HPDE6-E6E7 (cell line): ENCODE data around the gene DGKD.

ENCODE experiments used
- DNase-seq: peaks from one replicate; pipeline ENCODE4 v3.0.0; 2011; ENCODE audit warnings: missing footprints; ENCODE audit errors: extremely low spot score

DGKD gene

DNA sequence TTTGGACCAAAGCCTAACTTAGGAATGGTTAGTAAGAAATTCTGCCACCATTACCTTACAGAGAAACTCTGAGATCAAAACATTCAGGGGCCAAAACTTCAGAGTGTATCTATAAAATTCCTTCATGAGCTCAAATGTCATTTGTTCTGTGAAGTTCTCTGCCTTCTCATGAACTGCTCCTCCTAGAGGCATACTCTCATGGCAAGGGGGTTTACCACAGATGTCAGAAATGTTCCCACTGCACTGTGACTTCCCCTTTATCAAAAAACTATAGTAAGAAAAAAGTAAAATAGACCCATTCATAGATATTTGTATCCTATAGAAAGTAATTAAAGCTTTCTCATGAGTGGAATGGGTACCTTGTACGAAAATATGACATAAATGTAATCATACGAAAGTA is 143.8 kb downstream of the DGKD start:
- no peak for DNase-seq

DNA sequence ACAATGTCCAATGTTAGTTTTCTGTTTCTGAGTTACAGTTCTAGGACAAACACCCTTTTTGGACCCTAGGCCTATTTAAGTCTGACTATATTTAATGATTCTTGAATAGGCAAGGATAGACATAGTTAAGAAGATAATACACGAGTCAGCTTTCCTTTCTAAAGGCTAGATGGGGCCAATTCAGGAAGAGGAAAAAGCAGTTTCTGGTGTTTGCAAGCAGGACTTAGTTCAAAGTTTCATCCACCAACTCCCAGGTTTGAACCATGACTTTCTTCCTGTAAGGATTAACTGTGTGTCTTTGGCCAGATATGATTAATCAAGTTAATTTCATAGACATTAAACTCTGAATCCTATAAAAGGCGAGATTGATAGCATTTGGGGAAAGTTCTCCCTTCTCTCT is 145.6 kb downstream of the DGKD start:
- DNase-seq: no peak

DNA sequence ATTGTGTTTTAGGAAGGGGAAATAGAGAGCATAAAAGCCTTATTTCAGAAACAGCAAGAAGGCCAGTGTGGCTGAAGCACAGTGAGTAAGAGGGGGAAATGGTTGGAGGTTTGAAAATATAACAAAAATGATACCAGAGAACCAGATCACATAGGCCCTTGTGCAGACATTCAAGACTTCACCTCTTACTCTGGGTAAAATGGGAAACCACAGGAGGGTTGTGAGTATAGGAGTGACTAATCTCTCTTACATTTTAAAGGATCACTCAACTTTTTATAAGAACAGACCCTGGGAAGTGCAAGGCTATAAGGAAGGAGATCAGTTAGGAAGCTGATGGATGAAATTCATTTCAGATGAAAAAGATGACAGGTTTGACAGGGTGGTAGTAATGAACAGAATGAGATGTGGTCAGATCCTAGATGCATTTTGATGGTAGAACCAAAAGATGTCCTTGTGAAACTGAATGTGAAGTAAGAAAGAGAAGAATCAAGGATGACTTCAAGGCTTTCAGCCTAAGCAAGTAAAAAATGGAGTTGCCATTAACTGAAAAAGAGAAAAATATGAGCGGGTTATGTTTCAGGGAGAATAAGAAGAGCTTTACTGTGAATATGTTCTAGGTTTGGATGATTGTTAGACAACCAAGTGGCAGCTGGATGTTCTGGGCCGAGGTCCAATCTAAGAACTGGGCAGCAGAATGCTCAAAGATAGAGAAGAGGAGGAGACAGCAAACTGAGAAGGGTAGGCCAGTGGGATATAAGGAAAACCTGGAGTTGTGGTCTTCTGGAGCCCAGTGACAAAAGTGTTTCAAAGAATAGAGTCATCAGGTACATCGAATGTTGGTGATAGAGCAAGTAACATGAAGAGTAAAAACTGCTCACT is 147.1 kb downstream of the DGKD start:
- DNase-seq: no peak

DNA sequence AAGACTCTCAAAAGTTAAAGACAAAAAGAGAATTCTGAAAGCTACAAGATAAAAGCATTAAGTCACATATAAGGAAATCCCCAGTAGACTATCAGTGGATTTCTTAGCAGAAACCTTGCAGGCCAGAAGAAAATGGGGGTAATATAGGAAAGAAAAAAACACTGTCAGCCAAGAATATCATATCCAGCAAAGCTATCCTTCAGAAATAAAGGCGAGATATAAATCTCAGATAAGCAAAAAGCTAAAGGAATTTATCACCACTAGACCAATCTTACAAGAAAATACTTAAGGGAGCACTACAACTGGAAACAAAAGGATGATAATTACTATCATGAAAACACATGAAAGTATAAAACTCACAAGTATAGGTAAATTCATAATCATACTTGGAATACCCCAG is 149.2 kb downstream of the DGKD start:
- DNase-seq: no peak

DNA sequence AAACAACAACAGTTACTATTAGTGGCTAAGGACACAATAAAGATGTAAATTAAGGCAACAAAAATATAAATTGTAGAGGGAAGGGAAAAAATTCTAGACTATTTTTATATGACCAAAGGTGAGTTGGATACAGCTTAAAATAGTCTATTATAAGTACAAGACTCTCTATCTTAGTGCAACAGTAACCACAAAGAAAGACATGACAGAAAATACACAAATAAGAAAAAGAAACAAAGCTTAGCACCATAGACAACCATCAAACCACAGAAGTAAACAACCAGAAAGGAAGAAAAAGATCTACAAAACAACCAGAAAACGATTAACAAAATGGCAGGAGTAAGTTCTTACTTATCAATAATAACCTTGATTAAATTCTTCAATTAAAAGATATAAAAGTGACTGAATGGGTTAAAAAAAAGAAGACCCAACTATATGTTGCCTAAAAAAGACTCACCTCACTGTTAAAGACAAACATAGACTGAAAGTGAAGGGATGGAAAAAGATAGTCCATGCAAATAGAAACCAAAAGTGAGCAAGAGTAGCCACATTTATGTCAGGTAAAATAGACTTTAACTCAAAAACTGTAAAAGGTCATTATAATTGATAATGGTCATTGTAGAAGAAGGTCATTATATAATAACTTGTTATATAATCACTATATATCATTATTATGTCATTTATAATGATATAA is 149.8 kb downstream of the DGKD start:
- DNase-seq: no peak

DNA sequence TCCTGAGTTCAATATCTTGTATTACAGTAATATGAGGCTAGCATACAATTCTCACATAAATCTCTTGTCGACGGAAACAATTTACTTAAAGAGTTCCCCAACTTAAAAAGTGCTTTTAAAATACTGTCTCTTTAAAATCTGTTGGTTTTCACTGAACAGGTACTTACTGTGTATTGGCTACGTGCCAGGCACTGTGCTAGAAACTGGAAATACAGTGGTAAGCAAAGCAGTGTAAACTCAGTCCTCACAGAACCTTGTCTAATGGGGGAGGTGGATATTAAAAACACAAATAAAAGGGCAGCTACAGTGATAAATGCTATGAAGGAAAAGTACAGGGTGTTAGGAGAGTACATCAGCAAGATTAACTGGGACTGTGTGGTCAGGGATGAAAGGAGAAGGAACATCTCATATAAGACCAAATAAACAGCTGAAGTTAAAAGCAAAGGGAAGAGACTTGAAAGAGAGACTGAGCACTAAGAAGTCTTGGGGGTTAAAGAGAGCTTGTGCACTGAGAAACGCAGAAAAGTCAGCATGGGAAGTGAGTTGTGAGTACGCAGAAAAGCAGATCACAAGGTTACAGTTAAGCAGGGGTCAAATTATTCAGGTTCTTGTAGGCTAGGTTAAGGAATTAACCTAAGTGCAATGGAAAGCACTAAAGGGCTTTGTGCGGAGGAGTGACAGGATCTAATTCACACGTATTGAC is 159.8 kb downstream of the DGKD start:
- DNase-seq: no peak

DNA sequence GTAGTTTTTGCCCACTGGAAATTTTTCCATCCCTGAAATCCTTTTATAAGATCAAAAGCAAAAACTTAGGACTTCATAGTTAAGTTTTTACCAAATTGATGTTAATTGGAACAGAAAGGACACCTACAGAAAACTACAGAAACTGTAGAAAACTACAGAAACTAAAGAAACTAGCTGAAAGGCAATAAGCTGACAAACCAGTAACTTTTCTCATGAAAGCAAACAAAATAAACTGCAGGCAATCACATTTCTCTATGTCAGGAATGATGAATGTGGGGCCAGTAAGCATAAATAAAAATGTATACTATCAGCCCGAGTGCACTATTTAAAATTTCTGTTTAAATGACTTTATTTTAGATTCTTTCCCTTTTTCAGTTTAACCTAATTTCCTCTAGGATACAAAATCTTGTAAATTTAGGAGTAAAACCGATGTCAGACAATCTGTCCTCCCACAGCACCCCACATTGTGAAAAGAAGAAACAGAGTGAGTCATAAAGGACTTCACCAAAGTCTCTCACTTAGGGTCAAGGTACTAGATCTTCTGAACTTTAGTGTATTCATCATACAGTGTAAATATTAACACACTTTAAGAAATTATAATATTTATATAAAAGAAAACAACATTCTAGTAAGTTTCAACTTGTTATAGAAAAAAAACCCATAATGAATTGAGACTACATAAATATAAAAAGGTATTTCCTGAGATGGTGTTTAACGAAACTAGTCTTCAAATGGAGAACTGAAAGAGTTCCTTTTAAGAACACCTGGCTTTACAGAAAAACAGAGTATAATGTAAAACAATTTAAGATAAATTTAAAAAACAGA is 165.7 kb downstream of the DGKD start:
- DNase-seq: no peak
